ENCODE measurements around the gene APBA1.

The APBA1 gene

GRCh38 chr9:69573651-69574050 is 98.5 kb downstream of the APBA1 start:
- DNase-seq, result no peak

- DNase-seq, result no peak
Observed at GRCh38 chr9:69572611-69573010, 99.6 kb downstream of the APBA1 start.

GRCh38 chr9:69571032-69571431 is 101.1 kb downstream of the APBA1 start:
- DNase-seq, result no peak

GRCh38 chr9:69569738-69570451 is 102.3 kb downstream of the APBA1 start:
- no peak for DNase-seq

- DNase-seq, result no peak
Observed at GRCh38 chr9:69564557-69564956, 107.6 kb downstream of the APBA1 start.

GRCh38 chr9:69559126-69559525 is 113.0 kb downstream of the APBA1 start:
- DNase-seq, result no peak

GRCh38 chr9:69556707-69557106 is 115.5 kb downstream of the APBA1 start:
- DNase-seq, result no peak

- no peak for DNase-seq
Observed at GRCh38 chr9:69555802-69556201, 116.4 kb downstream of the APBA1 start.

GRCh38 chr9:69554945-69555344 is 117.2 kb downstream of the APBA1 start:
- no peak for DNase-seq

- peak; percentile 11 for DNase-seq
Observed at GRCh38 chr9:69549310-69550202, 122.6 kb downstream of the APBA1 start.

- no peak for DNase-seq
Observed at GRCh38 chr9:69548681-69549080, 123.5 kb downstream of the APBA1 start.

GRCh38 chr9:69546265-69546664 is 125.9 kb downstream of the APBA1 start:
- DNase-seq, result no peak

GRCh38 chr9:69542942-69543704 is 129.0 kb downstream of the APBA1 start:
- no peak for DNase-seq

GRCh38 chr9:69542058-69542457 is 130.1 kb downstream of the APBA1 start:
- no peak for DNase-seq

- DNase-seq, result no peak
Observed at GRCh38 chr9:69535911-69536310, 136.3 kb downstream of the APBA1 start.

- no peak for DNase-seq
Observed at GRCh38 chr9:69535286-69535832, 136.8 kb downstream of the APBA1 start.

GRCh38 chr9:69532396-69532795 is 139.8 kb downstream of the APBA1 start:
- no peak for DNase-seq

GRCh38 chr9:69527454-69527853 is 144.7 kb downstream of the APBA1 start:
- DNase-seq, result no peak

- DNase-seq, result no peak
Observed at GRCh38 chr9:69526699-69527098, 145.5 kb downstream of the APBA1 start.

GRCh38 chr9:69519470-69520240 is 152.5 kb downstream of the APBA1 start:
- DNase-seq, result no peak

- no peak for DNase-seq
Observed at GRCh38 chr9:69516353-69517322, 155.5 kb downstream of the APBA1 start.
